ENCODE data around the gene HDAC7. TPM values are rescaled to one million over a fixed set of nuclear protein-coding genes. Genes with fewer than 3 reads are reported as not detected.

The HDAC7 gene
- total and polyA plus RNA-seq, 2 of the 13 experiments (the other 11 are each of a cell fraction or from before 2014, with no cell fraction given) = 4.6 to 10.8 TPM

GRCh38 chr12:47852096-47852571 lies 32.4 kb upstream of the HDAC7 start (continued):
- TF ChIP-seq ZBTB2 (CRISPR knock-in tag; IDR thresholded peaks at IDR 0.05; ENCODE audit: low read depth) = no peak
- TF ChIP-seq HDAC2 (CRISPR knock-in tag; IDR thresholded peaks at IDR 0.05) = peak; percentile 48; the same call in 1 of the 2 replicates
- TF ChIP-seq ZNF264 (CRISPR knock-in tag; IDR thresholded peaks at IDR 0.05) = 0 out of 2 replicates have a peak, but pooled peaks have one; percentile 41
- no peak for TF ChIP-seq BRF2 (CRISPR knock-in tag; IDR thresholded peaks at IDR 0.05)
- peak; percentile 34; the same call in 1 of the 2 replicates for TF ChIP-seq FOXC1 (CRISPR knock-in tag; IDR thresholded peaks at IDR 0.05; ENCODE audit: borderline replicate concordance)
- no peak for TF ChIP-seq PAWR (CRISPR knock-in tag; IDR thresholded peaks at IDR 0.05; ENCODE audit: borderline replicate concordance)
- peak; percentile 34; the same call in 1 of the 2 replicates for TF ChIP-seq THAP11 (CRISPR knock-in tag; IDR thresholded peaks at IDR 0.05)
- 0 out of 2 replicates have a peak, but pooled peaks have one; percentile 27 for TF ChIP-seq TBX2 (CRISPR knock-in tag; IDR thresholded peaks at IDR 0.05; ENCODE audit: borderline replicate concordance)
- peak; percentile 57 for TF ChIP-seq MAX (IDR thresholded peaks at IDR 0.05)
- TF ChIP-seq ZMAT3 (CRISPR knock-in tag; conservative IDR thresholded peaks at IDR 0.05) = no peak
- no peak for TF ChIP-seq TMF1 (CRISPR knock-in tag; IDR thresholded peaks at IDR 0.05; ENCODE audit: low read depth)
- TF ChIP-seq ZNF331 (CRISPR knock-in tag; IDR thresholded peaks at IDR 0.05) = peak; percentile 18; the same call in 1 of the 2 replicates
- no peak for TF ChIP-seq KLF6 (CRISPR knock-in tag; IDR thresholded peaks at IDR 0.05)
- TF ChIP-seq MXD4 (CRISPR knock-in tag; IDR thresholded peaks at IDR 0.05) = 0 out of 2 replicates have a peak, but pooled peaks have one; percentile 34
- no peak for TF ChIP-seq ZNF770 (CRISPR knock-in tag; IDR thresholded peaks at IDR 0.05)
- TF ChIP-seq MAF1 (CRISPR knock-in tag; IDR thresholded peaks at IDR 0.05; ENCODE audit: borderline replicate concordance) = no peak
- TF ChIP-seq REPIN1 (CRISPR knock-in tag; IDR thresholded peaks at IDR 0.05; ENCODE audit: borderline replicate concordance, low read depth) = peak; percentile 24; the same call in 1 of the 2 replicates
- TF ChIP-seq HOXA5 (CRISPR knock-in tag; IDR thresholded peaks at IDR 0.05) = peak; percentile 43; the same call in 1 of the 2 replicates
- no peak for TF ChIP-seq ZSCAN21 (CRISPR knock-in tag; IDR thresholded peaks at IDR 0.05; ENCODE audit: borderline replicate concordance)
- no peak for TF ChIP-seq ZEB1 (IDR thresholded peaks at IDR 0.05; ENCODE audit: insufficient replicate concordance, low read depth)
- no peak for TF ChIP-seq ZNF10 (CRISPR knock-in tag; IDR thresholded peaks at IDR 0.05; ENCODE audit: borderline replicate concordance, low read depth)
- TF ChIP-seq TEAD3 (CRISPR knock-in tag; optimal IDR thresholded peaks at IDR 0.05; ENCODE audit: borderline replicate concordance) = peak; percentile 88
- no peak for TF ChIP-seq ZNF7 (CRISPR knock-in tag; IDR thresholded peaks at IDR 0.05)
- no peak for TF ChIP-seq DR1 (CRISPR knock-in tag; IDR thresholded peaks at IDR 0.05)
- TF ChIP-seq FIP1L1 (IDR thresholded peaks at IDR 0.05; ENCODE audit: borderline replicate concordance, insufficient read depth, low read depth, low read length) = no peak
- no peak for TF ChIP-seq NPAS2 (CRISPR knock-in tag; IDR thresholded peaks at IDR 0.05; ENCODE audit: borderline replicate concordance)
- no peak for TF ChIP-seq ZFP36L2 (CRISPR knock-in tag; IDR thresholded peaks at IDR 0.05)
- TF ChIP-seq ZNF557 (CRISPR knock-in tag; IDR thresholded peaks at IDR 0.05) = no peak

Measured in HepG2 (cell line).